ENCODE measurements around the gene HERC5. TPM values are rescaled to one million over a fixed set of nuclear protein-coding genes. Genes with fewer than 3 reads are reported as not detected.

HERC5 gene
- total and polyA plus RNA-seq, 9 donors, result 10.5 to 20.9 (median 18.6) TPM

- no peak overlapping the region for H3K27ac ChIP-seq
- intact Hi-C loops (cut with DNase I), result no loop called here
- TF ChIP-seq CTCF (IDR thresholded peaks at IDR 0.05) (no peak), EP300 (IDR thresholded peaks at IDR 0.05) (no peak), POLR2A (IDR thresholded peaks at IDR 0.05) (no peak)
These were observed 7.6 kb upstream of the HERC5 start for GRCh38 chr4:88449290-88449689.

GRCh38 chr4:88451205-88451604 lies 5.7 kb upstream of the HERC5 start:
- intact Hi-C loops (cut with DNase I), result loop anchor here in 2 of 4 donors (5.0 to 10.0 kb wide), 3 partner anchors 76 to 236 kb away; partner anchors contain the start of gene HERC6 (in 2 of the 2)
- TF ChIP-seq EP300 (IDR thresholded peaks at IDR 0.05), result no peak
- TF ChIP-seq POLR2A (IDR thresholded peaks at IDR 0.05), result no peak
- TF ChIP-seq CTCF (IDR thresholded peaks at IDR 0.05), result no peak

More at GRCh38 chr4:88449290-88449689, 7.6 kb upstream of the HERC5 start:
- Histone ChIP-seq H3K36me3 (no peaks in the 10 kb centered on the region), H3K27me3 (no peaks in the 10 kb centered on the region), H3K4me3 (no peak overlapping the region), H3K4me1 (ENCODE audit: insufficient read depth) (peaks cover 2% of the 10 kb centered on the region), H3K9me3 (no peaks in the 10 kb centered on the region)
- no peak for DNase-seq

DNA sequence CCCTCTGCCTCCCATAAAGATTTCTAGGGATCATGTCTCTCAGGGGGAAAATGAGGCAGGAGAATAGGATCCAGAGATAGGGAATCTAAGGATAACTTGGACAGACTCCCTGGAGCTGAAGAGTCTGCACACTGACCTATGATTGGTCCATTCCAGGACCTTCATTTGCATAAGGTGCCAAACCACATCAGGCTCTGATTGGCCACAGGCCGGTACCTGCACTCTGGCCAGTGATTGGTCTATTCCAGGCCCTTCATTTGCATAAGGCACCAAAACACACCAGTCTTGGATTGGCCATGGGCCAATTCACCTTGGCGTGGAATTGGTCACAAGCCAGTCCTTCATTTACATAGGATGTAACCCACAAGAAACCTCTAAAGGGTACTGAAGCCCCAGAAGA lies 4.0 kb upstream of the HERC5 start:
- Histone ChIP-seq H3K9me3 (no peaks in the 10 kb centered on the region), H3K27ac (no peak overlapping the region), H3K4me1 (ENCODE audit: insufficient read depth) (no peaks in the 10 kb centered on the region), H3K36me3 (no peaks in the 10 kb centered on the region), H3K4me3 (no peak overlapping the region), H3K27me3 (no peaks in the 10 kb centered on the region)
- intact Hi-C loops (cut with DNase I), result loop anchor here in 2 of 4 donors (5.0 to 10.0 kb wide), 3 partner anchors 78 to 238 kb away; partner anchors contain the start of gene HERC6 (in 2 of the 2)
- TF ChIP-seq EP300 (IDR thresholded peaks at IDR 0.05) (no peak), POLR2A (IDR thresholded peaks at IDR 0.05) (no peak), CTCF (IDR thresholded peaks at IDR 0.05) (no peak)
- WGBS, 3 donors, result 74 to 80% (median 77%) methylated on average over 2 of the region's 2 CpGs
- DNase-seq, result no peak

More at GRCh38 chr4:88451205-88451604, 5.7 kb upstream of the HERC5 start:
- Histone ChIP-seq H3K9me3 (no peaks in the 10 kb centered on the region), H3K4me1 (ENCODE audit: insufficient read depth) (no peaks in the 10 kb centered on the region), H3K36me3 (no peaks in the 10 kb centered on the region), H3K4me3 (no peak overlapping the region), H3K27ac (no peak overlapping the region), H3K27me3 (no peaks in the 10 kb centered on the region)
- no peak for DNase-seq
- 63 to 71% (median 69%) methylated on average over 2 of the region's 2 CpGs for WGBS, 3 donors

DNA sequence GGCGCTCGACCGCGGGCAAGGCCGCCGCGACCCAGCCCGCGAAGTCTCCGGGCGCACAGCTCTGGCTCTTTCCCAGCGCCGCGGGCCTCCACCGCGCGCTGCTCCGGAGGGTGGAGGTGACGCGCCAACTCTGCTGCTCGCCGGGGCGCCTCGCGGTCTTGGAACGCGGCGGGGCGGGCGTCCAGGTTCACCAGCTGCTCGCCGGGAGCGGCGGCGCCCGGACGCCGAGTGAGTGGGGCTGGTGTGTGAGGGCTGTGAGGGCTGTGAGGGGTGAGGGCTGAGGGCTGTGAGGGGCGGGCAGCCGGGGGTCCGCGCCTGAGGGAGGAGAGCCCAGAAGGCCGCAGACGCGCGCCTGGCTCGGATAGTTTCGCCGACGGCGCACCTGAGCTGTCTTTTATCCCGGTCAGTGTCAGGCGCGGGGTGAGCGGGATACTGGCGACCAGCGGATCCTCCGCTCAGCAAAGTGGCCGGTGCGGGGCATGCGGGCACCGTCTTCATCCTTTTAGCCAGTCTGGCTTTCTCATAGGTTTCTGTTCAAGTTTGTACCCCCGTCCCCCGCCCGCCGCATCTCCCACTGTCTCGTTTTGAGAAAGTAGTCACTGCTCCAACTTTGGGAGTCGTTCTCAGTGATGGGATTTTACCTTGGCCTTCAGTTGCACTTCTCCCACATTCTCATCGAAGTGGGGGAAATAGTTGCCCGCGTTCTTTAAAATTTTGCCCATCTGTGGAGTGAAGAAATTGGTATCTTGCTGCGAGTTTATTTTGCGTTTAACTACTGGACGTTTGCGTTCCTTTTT lies 586 bp downstream of the HERC5 start:
- DNase-seq, result peak; percentile 55 to 74 (median 68)
- no peaks in the 10 kb centered on the region for H3K4me1 ChIP-seq (ENCODE audit: insufficient read depth)
- WGBS, 3 donors, result 1 to 2% (median 2%) methylated on average over 73 to 75 of the region's 75 CpGs
- peak overlapping the region; percentile 92 for H3K4me3 ChIP-seq
- intact Hi-C loops (cut with DNase I), result loop anchor here in 2 of 4 donors (5.0 to 10.0 kb wide), 3 partner anchors 83 to 243 kb away; partner anchors contain the start of genes HERC6 (in 2 of the 2) and PPM1K (in 1 of the 2)
- H3K27ac ChIP-seq, result peak overlapping the region; percentile 89 to 92
- TF ChIP-seq CTCF (IDR thresholded peaks at IDR 0.05) (no peak), POLR2A (IDR thresholded peaks at IDR 0.05) (no peak)
- H3K36me3 ChIP-seq, result no peaks in the 10 kb centered on the region
- no peaks in the 10 kb centered on the region for H3K27me3 ChIP-seq
- H3K9me3 ChIP-seq, result no peaks in the 10 kb centered on the region
